Astrocyte (in vitro differentiated cells and primary cell): ENCODE results near the gene RCAN3.
"Not testable (repeated sequence)": the region's sequence is repeated elsewhere in the genome, so short reads cannot be mapped to it uniquely, and the experiment has no call there.

Experiments used
- CTCF ChIP-seq: IDR thresholded peaks from 2 replicates; pipeline ENCODE4 v1.5.1; 2011; ENCODE audit warnings: low read depth, mild to moderate bottlenecking, inconsistent platforms, low read length, moderate library complexity; ENCODE audit not compliant: insufficient read depth
- EZH2 ChIP-seq: IDR thresholded peaks from 2 replicates; pipeline ENCODE4 v1.6.1; 2012; ENCODE audit warnings: mild to moderate bottlenecking, low read length, inconsistent platforms; ENCODE audit not compliant: insufficient read depth

GRCh38 chr1:24488159-24488558 lies 14.5 kb upstream of the RCAN3 start:
- not testable (repeated sequence) for TF ChIP-seq CTCF, EZH2
